ENCODE measurements around the gene ATP5PD.
A peak's percentile ranks its signal among the peaks of the same experiment; 100 is the strongest.
"Not testable (repeated sequence)": the region's sequence is repeated elsewhere in the genome, so short reads cannot be mapped to it uniquely, and the experiment has no call there.

The ATP5PD gene

GRCh38 chr17:75048249-75048878, 1.6 kb upstream of the ATP5PD start:
- DNase-seq, result no peak

GRCh38 chr17:75047398-75048098, 779 bp upstream of the ATP5PD start:
- peak; percentile 25 for DNase-seq

- DNase-seq, result not testable (repeated sequence)
Measured at GRCh38 chr17:75045946-75046406, 793 bp downstream of the ATP5PD start.

- DNase-seq, result no peak
Measured at GRCh38 chr17:75044716-75045115, 2.1 kb downstream of the ATP5PD start.

GRCh38 chr17:75043789-75044188, 3.0 kb downstream of the ATP5PD start:
- not testable (repeated sequence) for DNase-seq

GRCh38 chr17:75041656-75042280, 5.0 kb downstream of the ATP5PD start:
- no peak for DNase-seq

GRCh38 chr17:75039238-75039637, 7.5 kb downstream of the ATP5PD start:
- DNase-seq, result no peak

- DNase-seq, result peak; percentile 77
Measured at GRCh38 chr17:75036643-75037268, 10.0 kb downstream of the ATP5PD start.

- peak; percentile 85 for DNase-seq
Measured at GRCh38 chr17:75034236-75034908, 12.4 kb downstream of the ATP5PD start.

GRCh38 chr17:75033346-75034235, 13.2 kb downstream of the ATP5PD start:
- peak; percentile 76 for DNase-seq

- no peak for DNase-seq
Measured at GRCh38 chr17:75032720-75033280, 14.0 kb downstream of the ATP5PD start.

- DNase-seq, result peak; percentile 51
Measured at GRCh38 chr17:75031972-75032719, 14.6 kb downstream of the ATP5PD start.

GRCh38 chr17:75030161-75030560, 16.6 kb downstream of the ATP5PD start:
- DNase-seq, result no peak

- not testable (repeated sequence) for DNase-seq
Measured at GRCh38 chr17:75026650-75027049, 20.1 kb downstream of the ATP5PD start.

- DNase-seq, result not testable (repeated sequence)
Measured at GRCh38 chr17:75025398-75025734, 21.4 kb downstream of the ATP5PD start.

GRCh38 chr17:75024686-75025397, 21.9 kb downstream of the ATP5PD start:
- DNase-seq, result no peak

GRCh38 chr17:75020331-75021110, 26.2 kb downstream of the ATP5PD start:
- DNase-seq, result no peak

- no peak for DNase-seq
Measured at GRCh38 chr17:75019710-75020109, 27.1 kb downstream of the ATP5PD start.

- DNase-seq, result no peak
Measured at GRCh38 chr17:75019146-75019545, 27.6 kb downstream of the ATP5PD start.
